ENCODE measurements around the gene ELMO1.

DNA sequence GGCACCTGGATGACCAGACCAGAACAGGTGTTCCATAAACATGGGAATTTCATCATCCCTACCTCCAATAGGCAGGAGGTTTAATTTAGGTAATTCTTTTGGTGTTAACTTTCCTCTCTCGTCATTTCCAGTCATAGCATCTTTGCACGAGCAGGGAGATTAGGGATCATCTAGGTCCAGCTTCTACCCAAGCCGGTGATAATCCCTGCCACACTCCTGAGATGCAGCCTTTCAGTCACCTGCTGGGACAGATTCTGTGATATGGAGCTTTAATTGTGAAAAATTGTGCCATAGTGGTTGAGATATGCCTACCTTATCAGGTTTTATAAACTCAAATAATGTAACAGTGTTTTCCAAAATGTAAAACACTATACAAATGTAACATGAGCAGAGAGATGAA is 532.5 kb downstream of the ELMO1 start:
- TF ChIP-seq FOXM1 (IDR thresholded peaks at IDR 0.05; ENCODE audit: borderline replicate concordance) (no peak), SP1 (IDR thresholded peaks at IDR 0.05) (no peak), BHLHE40 (IDR thresholded peaks at IDR 0.05; ENCODE audit: borderline replicate concordance) (no peak), NFRKB (IDR thresholded peaks at IDR 0.05) (no peak), HDGF (IDR thresholded peaks at IDR 0.05; ENCODE audit: borderline replicate concordance) (no peak)
